HG03442 (cell line): Measurements from ENCODE around the gene RAD51D.
A peak's percentile ranks its signal among the peaks of the same experiment; 100 is the strongest.
"Not testable (repeated sequence)": the region's sequence is repeated elsewhere in the genome, so short reads cannot be mapped to it uniquely, and the experiment has no call there.

Source experiments
- ATAC-seq: cut with Tn5 transposase; IDR thresholded peaks from one replicate; pipeline ENCODE4 v1.9.1; 2021; ENCODE audit warnings: mild to moderate bottlenecking, moderate library complexity; ENCODE audit not compliant: unreplicated experiment

RAD51D gene

GRCh38 chr17:35141681-35142466, 22.2 kb upstream of the RAD51D start, which contains the start of gene NLE1:
NLE1 (minus strand) TSS chr17:35142303; CDS start chr17:35142275, 28 bp downstream.
- ATAC-seq: peak; percentile 86

- no peak for ATAC-seq
These were observed 18.6 kb upstream of the RAD51D start for GRCh38 chr17:35138218-35138617.

GRCh38 chr17:35135322-35135721, 15.7 kb upstream of the RAD51D start:
- no peak for ATAC-seq

GRCh38 chr17:35132816-35133550, 13.3 kb upstream of the RAD51D start:
- no peak for ATAC-seq

GRCh38 chr17:35132099-35132498, 12.4 kb upstream of the RAD51D start:
- ATAC-seq: no peak

GRCh38 chr17:35130392-35130791, 10.7 kb upstream of the RAD51D start:
- ATAC-seq: no peak

GRCh38 chr17:35129973-35130351, 10.3 kb upstream of the RAD51D start:
- no peak for ATAC-seq

- ATAC-seq: no peak
These were observed 9.7 kb upstream of the RAD51D start for GRCh38 chr17:35129154-35129972.

GRCh38 chr17:35127751-35128514, 8.3 kb upstream of the RAD51D start:
- no peak for ATAC-seq

GRCh38 chr17:35121315-35121714, 1.7 kb upstream of the RAD51D start, which contains the start of gene FNDC8:
FNDC8 (plus strand) TSS chr17:35121615; CDS start chr17:35121694, 79 bp downstream.
- ATAC-seq: no peak

GRCh38 chr17:35117984-35118383, 1.7 kb downstream of the RAD51D start:
- ATAC-seq: no peak

GRCh38 chr17:35116845-35117244, 2.8 kb downstream of the RAD51D start:
- no peak for ATAC-seq

GRCh38 chr17:35110791-35111190, 8.9 kb downstream of the RAD51D start:
- not testable (repeated sequence) for ATAC-seq

GRCh38 chr17:35104844-35105450, 14.7 kb downstream of the RAD51D start:
- no peak for ATAC-seq

GRCh38 chr17:35103271-35103670, 16.4 kb downstream of the RAD51D start:
- ATAC-seq: no peak

GRCh38 chr17:35101725-35102124, 17.9 kb downstream of the RAD51D start:
- ATAC-seq: no peak

GRCh38 chr17:35101036-35101435, 18.6 kb downstream of the RAD51D start:
- ATAC-seq: no peak

GRCh38 chr17:35099908-35100307, 19.8 kb downstream of the RAD51D start:
- ATAC-seq: no peak

- ATAC-seq: no peak
These were observed 21.9 kb downstream of the RAD51D start for GRCh38 chr17:35097776-35098175.

- no peak for ATAC-seq
These were observed 23.9 kb downstream of the RAD51D start for GRCh38 chr17:35095741-35096140.
